OCI-LY7 (cell line): Measurements from ENCODE around the gene C12orf42. TPM values are rescaled to one million over a fixed set of nuclear protein-coding genes. Genes with fewer than 3 reads are reported as not detected.

Source experiments
- BruUV-seq: library from RNA; stranded (reverse); fragments of 400-500 nt; replicated peaks from 2 replicates; lab custom pipeline; 2021; lab: Mats Ljungman, UMichigan
- CTCF ChIA-PET: fragments of 300-600 bp; sonication (Branson Sonifier 250); formaldehyde crosslinking; loops from one replicate; lab custom pipeline; 2022; ENCODE audit warnings: antibody characterized with exemption; ENCODE audit not compliant: unreplicated experiment; lab: Charles Lee
- POLR2A ChIA-PET: fragments of 300-600 bp; sonication (Branson Sonifier 250); formaldehyde crosslinking; loops from one replicate; lab custom pipeline; 2022; ENCODE audit warnings: antibody characterized with exemption; lab: Charles Lee
- DNase-seq: peaks from one replicate; pipeline ENCODE4 v3.0.0-alpha.2; 2015; ENCODE audit warnings: low spot score
- H2AFZ ChIP-seq: fragments of 200-600 bp; sonication (generic), shearing (Covaris generic); 2 replicates; pipeline ENCODE4 v1.6.1; 2014; ENCODE audit warnings: mild to moderate bottlenecking, antibody characterized with exemption, low read length, moderate library complexity
- H3K27ac ChIP-seq: fragments of 200-600 bp; sonication (generic); 2 replicates; pipeline ENCODE4 v1.5.1; 2014; ENCODE audit warnings: mixed run types, low read depth, mild to moderate bottlenecking, moderate library complexity, low read length, inconsistent platforms; ENCODE audit not compliant: poor library complexity, severe bottlenecking
- H3K36me3 ChIP-seq: fragments of 200-600 bp; sonication (generic); 2 replicates; pipeline ENCODE4 v1.6.1; 2014; ENCODE audit warnings: mild to moderate bottlenecking, antibody characterized with exemption, low read length, moderate library complexity, mixed read lengths; ENCODE audit not compliant: insufficient read depth
- H3K4me1 ChIP-seq: fragments of 200-600 bp; sonication (generic); 2 replicates; pipeline ENCODE4 v1.5.1; 2014; ENCODE audit warnings: mild to moderate bottlenecking, low read length; ENCODE audit not compliant: insufficient read depth, poor library complexity, severe bottlenecking
- H3K4me2 ChIP-seq: fragments of 200-600 bp; sonication (generic); 2 replicates; pipeline ENCODE4 v1.6.1; 2014; ENCODE audit warnings: mild to moderate bottlenecking, low read length
- H3K4me3 ChIP-seq: fragments of 200-600 bp; sonication (generic); 2 replicates; pipeline ENCODE4 v1.5.1; 2014; ENCODE audit warnings: mild to moderate bottlenecking, low read depth, low read length; ENCODE audit not compliant: poor library complexity, severe bottlenecking
- H3K79me2 ChIP-seq: fragments of 200-600 bp; sonication (generic); 2 replicates; pipeline ENCODE4 v1.6.1; 2016; ENCODE audit warnings: low read depth, mild to moderate bottlenecking, low read length, moderate library complexity, mixed read lengths; ENCODE audit not compliant: insufficient read depth
- H3K9me2 ChIP-seq: fragments of 200-600 bp; sonication (generic); 2 replicates; pipeline ENCODE4 v1.6.1; 2016; ENCODE audit warnings: mild to moderate bottlenecking, low read length, mixed read lengths; ENCODE audit not compliant: insufficient read depth
- H3K9me3 ChIP-seq: fragments of 200-600 bp; sonication (generic); 2 replicates; pipeline ENCODE4 v1.6.1; 2014; ENCODE audit warnings: mild to moderate bottlenecking, mixed run types, low read length, mixed read lengths
- H4K20me1 ChIP-seq: fragments of 200-600 bp; sonication (generic); 2 replicates; pipeline ENCODE4 v1.6.1; 2014; ENCODE audit warnings: mild to moderate bottlenecking, antibody characterized with exemption, low read length, moderate library complexity, mixed read lengths; ENCODE audit not compliant: insufficient read depth
- CTCF ChIP-seq: fragments of 200-600 bp; sonication (generic); conservative IDR thresholded peaks from 2 replicates; pipeline ENCODE4 v1.5.1; 2014; ENCODE audit warnings: mild to moderate bottlenecking, antibody characterized with exemption, low read length, moderate library complexity, mixed read lengths
- EZH2phosphoT487 ChIP-seq: fragments of 200-600 bp; sonication (generic); IDR thresholded peaks from 2 replicates; pipeline ENCODE4 v1.6.1; 2018; ENCODE audit warnings: low read depth, borderline replicate concordance, mild to moderate bottlenecking, mixed run types, antibody characterized with exemption, low read length, moderate library complexity, mixed read lengths
- intact Hi-C: fragments of 100-400 bp; cut with micrococcal nuclease; formaldehyde crosslinking; loops from one replicate; pipeline ENCODE4 v1.10.0; 2022; ENCODE audit not compliant: unreplicated experiment
- total RNA-seq, 2 experiments: library from RNA; depleted of rRNA in 1 of 2; stranded (reverse); fragments of >200 nt in 1 of 2; shearing (Covaris generic) in 1 of 2; gene quantifications; 2 replicates each; pipeline ENCODE4 v1.2.3, GENCODE V29; 2014 to 2022

C12orf42 gene
- total RNA-seq, 2 experiments from 2014 or later = 1.2 TPM; not detected in 1

- no peaks in the 10 kb centered on the region for H3K36me3 ChIP-seq
- ChIA-PET CTCF (no interaction called here), POLR2A (no interaction called here)
- no peak overlapping the region for H3K27ac ChIP-seq
- no peaks in the 10 kb centered on the region for H3K79me2 ChIP-seq
- H3K4me1 ChIP-seq = no peaks in the 10 kb centered on the region
- no peak overlapping the region for H2AFZ ChIP-seq
- TF ChIP-seq EZH2phosphoT487 (no peak), CTCF (no peak)
- H3K4me3 ChIP-seq = no peak overlapping the region
- intact Hi-C loops = no loop called here
- H3K4me2 ChIP-seq = no peak overlapping the region
- no peaks in the 10 kb centered on the region for H4K20me1 ChIP-seq
- no peaks in the 10 kb centered on the region for H3K9me2 ChIP-seq
- no TSS peak for BruUV-seq
- no peaks in the 10 kb centered on the region for H3K9me3 ChIP-seq
- DNase-seq = no peak
Observed at GRCh38 chr12:103313894-103314293, 181.9 kb downstream of the C12orf42 start.

GRCh38 chr12:103312742-103313354 is 182.9 kb downstream of the C12orf42 start:
- no peak for TF ChIP-seq CTCF
- no peak for TF ChIP-seq EZH2phosphoT487
- ChIA-PET CTCF (no interaction called here), POLR2A (interaction anchor here (0.7 kb wide), 2 partner anchors 18 to 85 kb away, joined by 3 read pairs; no protein-coding TSS in a partner anchor)
- no peak overlapping the region for H3K27ac ChIP-seq
- H3K36me3 ChIP-seq = no peaks in the 10 kb centered on the region
- H2AFZ ChIP-seq = no peak overlapping the region
- no peaks in the 10 kb centered on the region for H3K9me3 ChIP-seq
- BruUV-seq = no TSS peak
- DNase-seq = no peak
- H3K4me3 ChIP-seq = no peak overlapping the region
- H3K79me2 ChIP-seq = no peaks in the 10 kb centered on the region
- intact Hi-C loops = no loop called here
- no peaks in the 10 kb centered on the region for H4K20me1 ChIP-seq
- no peaks in the 10 kb centered on the region for H3K9me2 ChIP-seq
- H3K4me2 ChIP-seq = no peak overlapping the region
- no peaks in the 10 kb centered on the region for H3K4me1 ChIP-seq

GRCh38 chr12:103310546-103311270 is 185.1 kb downstream of the C12orf42 start:
- no peaks in the 10 kb centered on the region for H3K4me1 ChIP-seq
- H3K9me2 ChIP-seq = no peaks in the 10 kb centered on the region
- no peaks in the 10 kb centered on the region for H3K9me3 ChIP-seq
- no peak overlapping the region for H2AFZ ChIP-seq
- ChIA-PET POLR2A (no interaction called here), CTCF (no interaction called here)
- H4K20me1 ChIP-seq = no peaks in the 10 kb centered on the region
- no TSS peak for BruUV-seq
- no peak overlapping the region for H3K4me2 ChIP-seq
- H3K36me3 ChIP-seq = no peaks in the 10 kb centered on the region
- no peak overlapping the region for H3K27ac ChIP-seq
- no peak for DNase-seq
- no peaks in the 10 kb centered on the region for H3K79me2 ChIP-seq
- no peak for TF ChIP-seq CTCF
- no peak for TF ChIP-seq EZH2phosphoT487
- no peak overlapping the region for H3K4me3 ChIP-seq
- intact Hi-C loops = no loop called here
